HepG2 (cell line): ENCODE measurements around the gene RPLP2. TPM values are rescaled to one million over a fixed set of nuclear protein-coding genes. Genes with fewer than 3 reads are reported as not detected.
A peak's percentile ranks its signal among the peaks of the same experiment; 100 is the strongest.

Source experiments
- BRF2 ChIP-seq: sonication (generic); formaldehyde crosslinking; IDR thresholded peaks from 2 replicates; pipeline ENCODE4 v1.8.1; 2022; ENCODE audit warnings: mild to moderate bottlenecking, missing genetic modification reagents
- MAFF ChIP-seq: IDR thresholded peaks from 2 replicates; pipeline ENCODE4 v1.6.1; 2011; ENCODE audit warnings: low read depth, low read length, improper control_type of control experiment
- ZNF280D ChIP-seq: sonication (generic); formaldehyde crosslinking; IDR thresholded peaks from 2 replicates; pipeline ENCODE4 v1.5.1; 2020; ENCODE audit warnings: mild to moderate bottlenecking, missing genetic modification reagents
- ZNF512B ChIP-seq: sonication (generic); formaldehyde crosslinking; IDR thresholded peaks from 2 replicates; pipeline ENCODE4 v1.5.1; 2020; ENCODE audit warnings: missing genetic modification reagents, mild to moderate bottlenecking, borderline replicate concordance
- ZNF687 ChIP-seq: sonication (generic); formaldehyde crosslinking; IDR thresholded peaks from 2 replicates; pipeline ENCODE4 v1.5.1; 2020; ENCODE audit warnings: mild to moderate bottlenecking, missing genetic modification reagents, moderate library complexity
- ZNF788 ChIP-seq: sonication (generic); formaldehyde crosslinking; IDR thresholded peaks from 2 replicates; pipeline ENCODE4 v1.5.0; 2020; ENCODE audit warnings: mild to moderate bottlenecking, missing genetic modification reagents, borderline replicate concordance
- ZSCAN5A ChIP-seq: sonication (generic); formaldehyde crosslinking; IDR thresholded peaks from 2 replicates; pipeline ENCODE4 v1.8.0; 2022; ENCODE audit warnings: mild to moderate bottlenecking, missing genetic modification reagents, borderline replicate concordance
- polyA plus RNA-seq, 8 experiments: library from polyadenylated mRNA; depleted of rRNA in 3 of 8; stranded (reverse) in 7 of 8; unstranded in 1 of 8; fragments of >200 nt; fragmentation: Illumina TruSeq in 4 of 8; extraction: Trizol in 4 of 8; gene quantifications; 2 replicates each; pipeline versions ENCODE4 v1.2.1 to v1.2.3, GENCODE V29; 2011 to 2016; ENCODE audit warnings: low read depth in 4 of 8, missing spikeins in 1 of 8, mixed read lengths in 1 of 8; ENCODE audit not compliant: insufficient read depth in 1 of 8
- total RNA-seq, 5 experiments: library from RNA; depleted of rRNA; stranded (reverse); fragments of >200 nt; fragmentation: Illumina TruSeq; extraction: Trizol; gene quantifications; 2 replicates each; pipeline ENCODE4 v1.2.3, GENCODE V29; 2016; ENCODE audit warnings: low read depth in 1 of 5

The RPLP2 gene
- total and polyA plus RNA-seq, 2 of the 13 experiments (the other 11 are each of a cell fraction or from before 2014, with no cell fraction given) = 978 to 2,106 TPM

GRCh38 chr11:839875-840617, 30.3 kb downstream of the RPLP2 start (continued):
- TF ChIP-seq ZNF280D (CRISPR knock-in tag) (no peak), ZSCAN5A (CRISPR knock-in tag) (no peak), MAFF (no peak), ZNF788 (peak; percentile 27; the same call in 1 of the 2 replicates), BRF2 (CRISPR knock-in tag) (no peak), ZNF687 (peak; percentile 15; the same call in 1 of the 2 replicates), ZNF512B (CRISPR knock-in tag) (no peak)
